ENCODE results near the gene PARP3. TPM values are rescaled to one million over a fixed set of nuclear protein-coding genes. Genes with fewer than 3 reads are reported as not detected.
"Not testable (repeated sequence)": the region's sequence is repeated elsewhere in the genome, so short reads cannot be mapped to it uniquely, and the experiment has no call there.

The PARP3 gene
- total RNA-seq, 1 donor from 2014 or later = 22.5 TPM

- no peak for TF ChIP-seq CTCF (IDR thresholded peaks at IDR 0.05; ENCODE audit: insufficient read depth, low read length, poor library complexity, severe bottlenecking)
- no peak for DNase-seq (ENCODE audit: low read depth)
- Histone ChIP-seq H3K36me3 (ENCODE audit: control insufficient read depth, insufficient read depth, low read length) (no peaks in the 10 kb centered on the region), H3K27me3 (ENCODE audit: control insufficient read depth, insufficient read depth, low read length) (no peaks in the 10 kb centered on the region), H3K4me3 (ENCODE audit: low read depth, low read length) (no peak overlapping the region)
Observed at GRCh38 chr3:51984269-51984647, 42.1 kb downstream of the PARP3 start.

DNA sequence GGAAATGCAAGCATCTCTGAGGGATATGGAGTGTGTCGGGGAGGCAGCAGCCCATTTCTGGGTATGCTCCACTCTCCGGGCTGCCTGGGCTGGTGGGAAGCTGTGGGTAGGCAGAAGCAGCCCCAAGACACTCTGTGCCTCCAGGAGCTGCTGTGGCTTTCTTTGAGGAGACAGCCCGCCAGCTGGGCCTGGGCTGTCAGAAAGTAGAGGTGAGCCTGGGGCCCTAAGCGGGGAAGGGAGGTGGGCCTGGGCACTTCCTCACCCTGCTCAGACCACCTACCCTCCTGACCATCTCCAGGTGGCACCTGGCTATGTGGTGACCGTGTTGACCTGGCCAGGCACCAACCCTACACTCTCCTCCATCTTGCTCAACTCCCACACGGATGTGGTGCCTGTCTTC is 42.9 kb downstream of the PARP3 start:
- no peaks in the 10 kb centered on the region for H3K27me3 ChIP-seq (ENCODE audit: control insufficient read depth, insufficient read depth, low read length)
- no peak for TF ChIP-seq CTCF (IDR thresholded peaks at IDR 0.05; ENCODE audit: insufficient read depth, low read length, poor library complexity, severe bottlenecking)
- no peak for DNase-seq (ENCODE audit: low read depth)
- H3K36me3 ChIP-seq (ENCODE audit: control insufficient read depth, insufficient read depth, low read length) = no peaks in the 10 kb centered on the region
- H3K4me3 ChIP-seq (ENCODE audit: low read depth, low read length) = no peak overlapping the region

DNA sequence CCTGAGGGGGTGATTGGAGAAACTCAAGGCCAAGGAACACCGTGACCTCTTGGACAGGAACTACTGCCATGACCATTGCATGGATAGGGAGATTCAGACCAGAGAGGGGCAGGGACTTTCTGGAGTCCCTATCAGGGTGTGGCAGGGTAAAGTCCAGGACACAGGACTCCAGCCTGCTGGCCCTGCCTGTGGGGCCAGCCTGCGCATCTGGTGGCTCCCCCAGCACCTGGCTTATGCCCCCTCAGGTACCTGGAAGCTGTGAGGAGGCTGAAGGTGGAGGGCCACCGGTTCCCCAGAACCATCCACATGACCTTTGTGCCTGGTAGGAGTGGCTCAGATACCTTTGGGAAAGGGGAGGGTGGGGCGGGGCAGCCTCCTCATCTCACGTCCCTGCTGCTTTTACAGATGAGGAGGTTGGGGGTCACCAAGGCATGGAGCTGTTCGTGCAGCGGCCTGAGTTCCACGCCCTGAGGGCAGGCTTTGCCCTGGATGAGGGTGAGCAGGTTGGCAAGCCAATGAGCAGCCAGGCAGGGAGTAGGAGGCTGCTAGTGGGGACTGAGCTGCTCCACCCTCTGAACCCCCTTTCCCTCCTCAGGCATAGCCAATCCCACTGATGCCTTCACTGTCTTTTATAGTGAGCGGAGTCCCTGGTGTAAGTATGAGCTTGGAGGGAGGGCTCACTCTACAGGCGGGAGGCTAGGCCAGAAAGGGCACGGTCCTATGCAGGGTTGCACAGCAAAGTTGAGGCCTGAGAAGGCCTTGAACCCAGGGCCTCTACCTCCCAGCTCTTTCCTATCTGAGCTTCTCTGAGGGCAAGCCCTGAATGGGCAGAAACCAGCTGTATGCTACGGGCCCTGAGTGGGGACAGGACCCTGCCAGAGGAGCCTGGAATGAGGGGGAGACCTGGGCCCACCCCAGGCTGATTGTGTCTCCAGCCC is 44.1 kb downstream of the PARP3 start:
- Histone ChIP-seq H3K36me3 (ENCODE audit: control insufficient read depth, insufficient read depth, low read length) (no peaks in the 10 kb centered on the region), H3K4me3 (ENCODE audit: low read depth, low read length) (no peak overlapping the region), H3K27me3 (ENCODE audit: control insufficient read depth, insufficient read depth, low read length) (no peaks in the 10 kb centered on the region)
- no peak for TF ChIP-seq CTCF (IDR thresholded peaks at IDR 0.05; ENCODE audit: insufficient read depth, low read length, poor library complexity, severe bottlenecking)
- DNase-seq (ENCODE audit: low read depth) = no peak

DNA sequence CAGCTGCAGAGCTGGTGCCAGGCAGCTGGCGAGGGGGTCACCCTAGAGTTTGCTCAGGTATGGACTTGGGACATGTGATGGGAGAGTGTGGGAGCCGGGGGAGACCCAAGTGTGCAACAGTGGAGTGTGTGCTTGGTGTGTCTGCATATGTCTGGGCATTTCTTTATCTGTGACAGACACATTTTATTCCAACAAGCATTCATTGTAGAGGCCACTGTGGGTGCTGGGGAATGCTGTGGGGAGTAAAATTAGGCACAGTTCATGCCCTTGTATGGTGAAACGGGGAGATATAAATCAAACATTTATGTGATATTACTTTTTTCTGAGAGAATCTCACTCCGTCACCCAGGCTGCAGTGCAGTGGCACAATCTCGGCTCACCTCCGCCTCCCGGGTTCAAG is 45.4 kb downstream of the PARP3 start:
- H3K36me3 ChIP-seq (ENCODE audit: control insufficient read depth, insufficient read depth, low read length) = peaks cover 2% of the 10 kb centered on the region
- TF ChIP-seq CTCF (IDR thresholded peaks at IDR 0.05; ENCODE audit: insufficient read depth, low read length, poor library complexity, severe bottlenecking) = no peak
- H3K27me3 ChIP-seq (ENCODE audit: control insufficient read depth, insufficient read depth, low read length) = no peaks in the 10 kb centered on the region
- no peak for DNase-seq (ENCODE audit: low read depth)
- no peak overlapping the region for H3K4me3 ChIP-seq (ENCODE audit: low read depth, low read length)

DNA sequence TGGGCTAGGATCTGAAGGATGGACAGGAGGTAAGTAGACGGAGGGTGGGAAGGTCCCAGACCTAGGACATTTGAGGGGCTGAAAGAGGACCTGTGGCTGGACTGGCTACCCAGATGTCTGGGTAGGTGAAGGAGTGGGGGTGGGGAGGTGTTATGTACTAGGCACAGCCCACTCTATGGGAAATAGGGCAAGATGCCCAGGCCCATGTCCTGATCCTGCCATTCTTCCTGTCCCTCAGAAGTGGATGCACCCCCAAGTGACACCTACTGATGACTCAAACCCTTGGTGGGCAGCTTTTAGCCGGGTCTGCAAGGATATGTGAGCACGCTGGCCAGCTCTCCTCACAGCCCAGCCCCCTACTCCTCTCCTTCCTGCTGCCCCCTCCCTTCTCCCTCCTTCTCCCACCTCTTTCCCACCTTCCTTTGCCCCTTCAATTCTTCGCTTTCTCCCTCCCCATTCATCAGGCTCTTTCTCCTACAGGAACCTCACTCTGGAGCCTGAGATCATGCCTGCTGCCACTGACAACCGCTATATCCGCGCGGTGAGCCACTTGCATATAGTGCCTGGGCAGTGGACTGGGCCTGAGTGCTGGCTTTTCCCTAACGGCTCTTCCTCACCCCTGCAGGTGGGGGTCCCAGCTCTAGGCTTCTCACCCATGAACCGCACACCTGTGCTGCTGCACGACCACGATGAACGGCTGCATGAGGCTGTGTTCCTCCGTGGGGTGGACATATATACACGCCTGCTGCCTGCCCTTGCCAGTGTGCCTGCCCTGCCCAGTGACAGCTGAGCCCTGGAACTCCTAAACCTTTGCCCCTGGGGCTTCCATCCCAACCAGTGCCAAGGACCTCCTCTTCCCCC is 46.4 kb downstream of the PARP3 start:
- peaks cover 2% of the 10 kb centered on the region for H3K36me3 ChIP-seq (ENCODE audit: control insufficient read depth, insufficient read depth, low read length)
- TF ChIP-seq CTCF (IDR thresholded peaks at IDR 0.05; ENCODE audit: insufficient read depth, low read length, poor library complexity, severe bottlenecking) = no peak
- H3K27me3 ChIP-seq (ENCODE audit: control insufficient read depth, insufficient read depth, low read length) = no peaks in the 10 kb centered on the region
- H3K4me3 ChIP-seq (ENCODE audit: low read depth, low read length) = no peak overlapping the region
- DNase-seq (ENCODE audit: low read depth) = no peak

GRCh38 chr3:51990501-51990971 is 48.4 kb downstream of the PARP3 start:
- not testable (repeated sequence) for H3K4me3 ChIP-seq (ENCODE audit: low read depth, low read length); H3K27me3 ChIP-seq (ENCODE audit: control insufficient read depth, insufficient read depth, low read length); H3K36me3 ChIP-seq (ENCODE audit: control insufficient read depth, insufficient read depth, low read length); DNase-seq (ENCODE audit: low read depth)

Data from kidney epithelial cell (primary cell).